ENCODE measurements around the gene MALT1. TPM values are rescaled to one million over a fixed set of nuclear protein-coding genes. Genes with fewer than 3 reads are reported as not detected.

Gene MALT1
- polyA plus RNA-seq, 1 donor from 2014 or later, result 40.5 TPM

GRCh38 chr18:58733866-58734265 lies 62.6 kb downstream of the MALT1 start:
- TF ChIP-seq SMC3 (conservative IDR thresholded peaks at IDR 0.05; ENCODE audit: poor library complexity) (no peak), RAD21 (conservative IDR thresholded peaks at IDR 0.05) (no peak), EZH2 (IDR thresholded peaks at IDR 0.05; ENCODE audit: borderline replicate concordance, insufficient read depth, low read length, poor library complexity, severe bottlenecking) (no peak), CTCF (IDR thresholded peaks at IDR 0.05; ENCODE audit: poor library complexity, severe bottlenecking) (no peak), EP300 (conservative IDR thresholded peaks at IDR 0.05; ENCODE audit: poor library complexity, severe bottlenecking) (no peak), MXI1 (conservative IDR thresholded peaks at IDR 0.05; ENCODE audit: poor library complexity, severe bottlenecking) (no peak), TAF1 (IDR thresholded peaks at IDR 0.05; ENCODE audit: low read depth) (no peak), REST (IDR thresholded peaks at IDR 0.05; ENCODE audit: borderline replicate concordance) (no peak), POLR2AphosphoS5 (IDR thresholded peaks at IDR 0.05) (no peak)
- Histone ChIP-seq H2AFZ (ENCODE audit: low read depth, low read length) (no peak overlapping the region), H3K4me2 (ENCODE audit: low read length) (no peak overlapping the region), H3K27me3 (ENCODE audit: insufficient read depth, low read depth, low read length) (no peaks in the 10 kb centered on the region), H3K36me3 (ENCODE audit: insufficient read depth, low read length) (peaks cover 10% of the 10 kb centered on the region), H4K20me1 (ENCODE audit: insufficient read depth) (no peaks in the 10 kb centered on the region), H3K9me3 (ENCODE audit: low read length) (no peaks in the 10 kb centered on the region), H3K4me3 (ENCODE audit: low read length) (no peak overlapping the region), H3K27ac (ENCODE audit: low read length) (no peak overlapping the region), H3K9me2 (ENCODE audit: insufficient read depth, low read length) (no peaks in the 10 kb centered on the region), H3K79me2 (replicated peaks; ENCODE audit: insufficient read depth, low read length) (no peaks in the 10 kb centered on the region), H3F3A (ENCODE audit: insufficient read depth, low read length, poor library complexity, severe bottlenecking) (no peaks in the 10 kb centered on the region), H3K9ac (ENCODE audit: low read length) (no peak overlapping the region)

- H3K4me3 ChIP-seq (ENCODE audit: low read length), result no peak overlapping the region
- H3K9me3 ChIP-seq (ENCODE audit: low read length), result no peaks in the 10 kb centered on the region
- no peak overlapping the region for H3K4me2 ChIP-seq (ENCODE audit: low read length)
- H3K36me3 ChIP-seq (ENCODE audit: insufficient read depth, low read length), result peaks cover 13% of the 10 kb centered on the region
- no peaks in the 10 kb centered on the region for H3K79me2 ChIP-seq (replicated peaks; ENCODE audit: insufficient read depth, low read length)
- TF ChIP-seq CTCF (IDR thresholded peaks at IDR 0.05; ENCODE audit: poor library complexity, severe bottlenecking) (no peak), POLR2AphosphoS5 (IDR thresholded peaks at IDR 0.05) (no peak)
- H2AFZ ChIP-seq (ENCODE audit: low read depth, low read length), result no peak overlapping the region
- no peaks in the 10 kb centered on the region for H3K27me3 ChIP-seq (ENCODE audit: insufficient read depth, low read depth, low read length)
- no peaks in the 10 kb centered on the region for H4K20me1 ChIP-seq (ENCODE audit: insufficient read depth)
- H3K27ac ChIP-seq (ENCODE audit: low read length), result no peak overlapping the region
- no peaks in the 10 kb centered on the region for H3K9me2 ChIP-seq (ENCODE audit: insufficient read depth, low read length)
- no peaks in the 10 kb centered on the region for H3F3A ChIP-seq (ENCODE audit: insufficient read depth, low read length, poor library complexity, severe bottlenecking)
- H3K9ac ChIP-seq (ENCODE audit: low read length), result no peak overlapping the region
These were observed 67.1 kb downstream of the MALT1 start for GRCh38 chr18:58738322-58738721.
